Effector memory CD4-positive, alpha-beta T cell (primary cell): ENCODE data around the gene PGF.

Experiments
- DNase-seq, 3 donors: peaks; one replicate each; pipeline ENCODE4 v3.0.0-alpha.2; 2020
- H3K27ac ChIP-seq: 2 replicates; pipeline ENCODE4 v1.7.0; 2013; ENCODE audit warnings: mild to moderate bottlenecking, low read length, moderate library complexity; ENCODE audit not compliant: insufficient read depth, poor library complexity, severe bottlenecking
- H3K27me3 ChIP-seq: replicated peaks from 2 replicates; pipeline ENCODE4 v1.7.0; 2013; ENCODE audit warnings: mild to moderate bottlenecking, low read length; ENCODE audit not compliant: insufficient read depth, control insufficient read depth, poor library complexity, severe bottlenecking
- H3K36me3 ChIP-seq: 2 replicates; pipeline ENCODE4 v1.7.0; 2013; ENCODE audit warnings: mild to moderate bottlenecking, low read length, moderate library complexity; ENCODE audit not compliant: control insufficient read depth, insufficient read depth
- H3K4me1 ChIP-seq: 2 replicates; pipeline ENCODE4 v1.7.0; 2013; ENCODE audit warnings: low read length, mild to moderate bottlenecking; ENCODE audit not compliant: control insufficient read depth, insufficient read depth, poor library complexity, severe bottlenecking
- H3K4me3 ChIP-seq: 2 replicates; pipeline ENCODE4 v1.7.0; 2013; ENCODE audit warnings: low read length, low read depth, mild to moderate bottlenecking; ENCODE audit not compliant: insufficient read depth, poor library complexity, severe bottlenecking
- H3K9me3 ChIP-seq: 2 replicates; pipeline ENCODE4 v1.7.0; 2013; ENCODE audit warnings: mild to moderate bottlenecking, low read length, moderate library complexity; ENCODE audit not compliant: control insufficient read depth

The PGF gene

DNA sequence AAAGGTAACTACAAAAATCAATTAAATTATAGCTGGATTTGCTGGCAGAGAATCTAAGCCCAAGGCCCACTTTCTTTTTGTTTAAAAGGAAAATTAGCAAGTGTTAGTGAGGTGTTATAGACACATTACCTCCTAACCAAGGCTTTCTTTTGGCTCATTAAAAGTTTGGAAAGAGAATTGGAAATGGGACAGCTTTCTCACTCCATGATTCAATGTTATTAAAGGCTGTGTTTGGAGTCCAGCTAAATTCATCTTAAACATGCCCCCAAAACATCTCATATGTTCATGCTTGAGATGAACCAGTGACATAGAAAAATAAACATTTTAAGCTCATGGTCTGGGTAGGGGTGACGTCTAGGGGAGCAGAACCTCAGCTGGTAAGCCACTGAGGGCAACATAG, 13.4 kb upstream of the PGF start:
- no peak overlapping the region for H3K4me3 ChIP-seq
- no peaks in the 10 kb centered on the region for H3K27me3 ChIP-seq
- H3K36me3 ChIP-seq: no peaks in the 10 kb centered on the region
- no peak for DNase-seq
- no peaks in the 10 kb centered on the region for H3K4me1 ChIP-seq
- H3K27ac ChIP-seq: no peak overlapping the region
- no peaks in the 10 kb centered on the region for H3K9me3 ChIP-seq

DNA sequence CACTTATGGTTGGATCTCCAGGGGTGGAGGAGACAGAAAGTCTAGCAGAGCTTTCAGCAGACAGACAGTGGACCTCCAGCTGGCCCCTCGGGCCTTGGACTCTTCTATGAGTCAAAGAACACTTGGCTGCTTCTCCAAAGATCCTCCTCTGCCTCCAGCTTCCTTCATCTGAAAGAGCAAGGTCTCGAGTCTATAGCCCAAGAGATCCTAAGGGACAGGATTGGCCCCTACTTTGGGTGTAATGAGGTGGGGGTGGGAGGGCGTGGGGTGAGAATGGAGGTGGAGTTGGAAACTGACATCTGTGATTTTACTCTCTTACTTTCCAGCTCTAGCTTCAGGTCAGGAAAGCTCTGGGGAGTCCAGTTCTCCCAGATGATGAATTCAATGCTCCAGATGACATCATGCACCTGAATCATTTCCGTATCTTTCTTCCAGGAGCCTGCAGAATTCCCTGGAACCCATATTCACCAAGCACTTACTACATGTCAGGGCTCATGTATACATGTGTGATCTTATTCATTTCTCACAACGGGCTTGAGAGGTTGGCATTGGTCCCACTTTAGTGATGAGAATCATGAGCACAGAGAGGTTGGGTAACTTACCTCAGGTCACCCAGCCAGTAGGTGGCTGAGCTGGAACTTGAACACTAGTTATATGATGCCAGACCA, 10.2 kb upstream of the PGF start:
- Histone ChIP-seq H3K27me3 (no peaks in the 10 kb centered on the region), H3K27ac (no peak overlapping the region), H3K4me3 (no peak overlapping the region), H3K9me3 (no peaks in the 10 kb centered on the region), H3K36me3 (no peaks in the 10 kb centered on the region), H3K4me1 (no peaks in the 10 kb centered on the region)
- no peak for DNase-seq

DNA sequence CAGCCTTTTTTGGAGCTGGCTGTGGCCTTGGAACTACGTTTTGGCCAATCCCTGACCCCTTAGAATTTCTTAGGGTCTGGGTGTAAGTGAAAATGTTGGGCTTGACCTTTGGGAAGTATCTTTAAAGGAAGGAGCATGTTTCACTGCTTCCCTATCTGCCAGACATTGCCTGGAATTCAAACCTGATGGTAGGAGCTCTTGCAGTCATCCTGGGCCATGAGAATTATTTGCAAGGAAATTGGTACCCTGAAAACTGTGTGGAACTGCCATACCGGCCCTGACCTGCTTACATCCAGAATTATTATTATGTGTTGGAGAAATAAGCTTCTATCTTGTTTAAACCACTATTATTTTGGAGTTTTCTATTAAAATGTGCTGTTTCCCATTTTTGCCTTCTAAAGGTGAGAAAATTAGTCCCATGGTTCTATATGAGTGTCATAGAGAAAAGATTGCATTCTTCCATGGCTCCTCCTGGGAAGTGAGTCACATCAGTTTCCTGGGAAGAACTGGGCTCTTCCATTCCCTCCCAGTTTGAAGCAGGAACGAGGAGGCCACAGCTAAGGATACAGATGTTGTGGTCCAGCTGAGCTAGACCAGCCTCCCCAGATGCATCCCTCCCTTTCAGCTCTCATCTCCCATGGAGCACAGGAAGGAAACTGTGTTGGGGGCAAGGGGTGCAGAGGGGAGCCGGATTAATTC, 9.5 kb upstream of the PGF start:
- no peaks in the 10 kb centered on the region for H3K4me1 ChIP-seq
- no peak overlapping the region for H3K4me3 ChIP-seq
- no peak for DNase-seq
- H3K27ac ChIP-seq: no peak overlapping the region
- H3K9me3 ChIP-seq: no peaks in the 10 kb centered on the region
- H3K27me3 ChIP-seq: no peaks in the 10 kb centered on the region
- no peaks in the 10 kb centered on the region for H3K36me3 ChIP-seq

DNA sequence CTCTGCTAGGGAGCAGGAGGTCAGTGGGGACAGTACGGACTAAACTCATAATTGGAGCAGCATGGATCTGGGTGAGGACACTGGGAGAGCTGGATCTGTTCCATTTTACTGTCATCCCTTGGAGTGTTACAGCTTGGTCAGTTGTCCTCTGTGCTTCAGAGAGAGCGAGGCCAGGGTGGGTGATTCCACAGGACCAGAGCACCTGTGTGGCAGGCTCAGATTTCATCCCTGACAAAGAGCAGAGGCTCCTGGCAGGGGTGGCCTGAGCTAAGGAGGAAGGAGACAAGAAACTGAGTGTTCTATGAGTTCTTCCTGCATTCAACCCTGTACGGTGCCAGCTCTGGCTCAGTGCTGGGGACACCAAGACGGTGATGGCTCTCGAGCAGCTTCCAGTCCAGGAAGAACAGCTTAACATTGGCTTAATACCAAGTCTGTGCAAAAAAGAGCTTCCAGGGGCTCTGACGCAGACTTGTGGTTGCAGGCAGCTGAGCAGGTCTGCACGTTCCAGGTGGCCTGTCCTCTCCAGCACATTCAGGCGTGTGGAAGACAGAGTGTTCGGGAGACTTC, 8.4 kb upstream of the PGF start:
- no peaks in the 10 kb centered on the region for H3K27me3 ChIP-seq
- no peak for DNase-seq
- no peaks in the 10 kb centered on the region for H3K36me3 ChIP-seq
- no peak overlapping the region for H3K4me3 ChIP-seq
- H3K27ac ChIP-seq: no peak overlapping the region
- no peaks in the 10 kb centered on the region for H3K9me3 ChIP-seq
- no peaks in the 10 kb centered on the region for H3K4me1 ChIP-seq

DNA sequence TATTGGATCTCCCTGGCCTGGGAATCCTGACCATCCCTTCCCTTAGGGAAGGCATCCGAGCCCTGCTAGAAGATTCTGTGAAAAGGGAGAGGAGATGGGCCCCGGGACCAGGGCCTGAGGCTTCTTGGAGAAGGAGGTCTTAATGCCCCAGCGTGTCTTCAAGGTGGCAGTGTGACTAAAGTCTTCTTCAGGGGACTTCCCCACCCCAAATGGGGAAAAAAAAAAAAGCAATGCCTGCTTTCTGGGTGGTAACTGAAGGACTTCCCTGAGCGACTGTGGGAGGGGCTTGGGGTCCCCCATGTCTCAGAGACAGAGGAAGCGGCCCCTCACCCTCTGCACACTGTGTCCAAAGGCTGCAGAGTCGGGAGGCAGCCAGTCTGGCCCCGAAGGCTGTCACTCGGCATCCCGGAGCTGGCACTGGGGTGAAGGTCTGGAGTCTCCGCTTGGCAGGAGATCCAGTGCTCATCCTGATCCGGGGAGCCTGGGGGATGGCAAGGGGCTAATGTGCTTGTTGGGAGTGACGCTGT, 7.8 kb upstream of the PGF start:
- H3K9me3 ChIP-seq: no peaks in the 10 kb centered on the region
- H3K4me3 ChIP-seq: no peak overlapping the region

DNA sequence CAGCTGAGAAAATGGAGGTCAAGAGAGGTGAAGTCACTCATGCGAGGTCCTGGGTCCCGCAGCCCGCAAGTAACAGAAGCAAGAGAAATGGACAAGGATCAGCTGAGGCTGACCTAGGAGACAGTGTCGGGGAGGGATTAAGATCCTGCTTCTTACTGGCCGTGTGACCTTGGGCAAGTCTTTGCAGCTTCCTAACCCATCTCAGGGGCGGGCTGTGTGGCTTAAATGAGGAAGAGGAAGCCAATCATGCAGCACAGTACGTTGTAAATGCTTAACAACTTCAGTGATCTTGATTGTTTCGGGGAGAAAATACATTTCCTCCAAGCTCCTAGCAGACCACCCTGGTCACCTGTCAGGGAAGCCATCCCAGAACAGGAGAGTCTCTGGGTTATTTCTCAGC, 7.1 kb upstream of the PGF start:
- no peaks in the 10 kb centered on the region for H3K36me3 ChIP-seq
- no peak overlapping the region for H3K27ac ChIP-seq
- H3K4me1 ChIP-seq: no peaks in the 10 kb centered on the region
- no peaks in the 10 kb centered on the region for H3K27me3 ChIP-seq
- no peak for DNase-seq
- H3K4me3 ChIP-seq: no peak overlapping the region
- H3K9me3 ChIP-seq: no peaks in the 10 kb centered on the region

More for the DNA sequence above, 7.8 kb upstream of the PGF start:
- Histone ChIP-seq H3K27me3 (no peaks in the 10 kb centered on the region), H3K4me1 (no peaks in the 10 kb centered on the region), H3K36me3 (no peaks in the 10 kb centered on the region), H3K27ac (no peak overlapping the region)
- no peak for DNase-seq

DNA sequence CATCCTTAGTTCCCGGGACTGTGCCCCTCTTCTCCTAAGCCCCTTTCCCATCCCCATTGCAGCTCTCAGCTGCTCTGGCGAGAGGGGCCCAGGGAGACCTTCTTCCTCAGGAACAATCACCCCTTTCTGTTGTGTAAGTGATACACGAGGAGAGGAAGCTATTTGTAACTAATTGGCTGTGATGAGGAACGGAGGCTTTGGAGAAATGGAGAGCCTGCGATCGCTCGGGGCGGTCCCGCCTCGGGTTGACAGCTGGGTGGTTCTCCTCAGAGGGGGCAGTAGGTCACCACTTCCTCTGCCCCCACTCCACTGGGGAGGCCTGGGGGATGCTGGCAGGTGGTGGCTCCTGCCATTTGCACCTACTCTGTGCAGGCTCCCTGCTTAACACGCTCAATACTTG, 6.6 kb upstream of the PGF start:
- no peak for DNase-seq

DNA sequence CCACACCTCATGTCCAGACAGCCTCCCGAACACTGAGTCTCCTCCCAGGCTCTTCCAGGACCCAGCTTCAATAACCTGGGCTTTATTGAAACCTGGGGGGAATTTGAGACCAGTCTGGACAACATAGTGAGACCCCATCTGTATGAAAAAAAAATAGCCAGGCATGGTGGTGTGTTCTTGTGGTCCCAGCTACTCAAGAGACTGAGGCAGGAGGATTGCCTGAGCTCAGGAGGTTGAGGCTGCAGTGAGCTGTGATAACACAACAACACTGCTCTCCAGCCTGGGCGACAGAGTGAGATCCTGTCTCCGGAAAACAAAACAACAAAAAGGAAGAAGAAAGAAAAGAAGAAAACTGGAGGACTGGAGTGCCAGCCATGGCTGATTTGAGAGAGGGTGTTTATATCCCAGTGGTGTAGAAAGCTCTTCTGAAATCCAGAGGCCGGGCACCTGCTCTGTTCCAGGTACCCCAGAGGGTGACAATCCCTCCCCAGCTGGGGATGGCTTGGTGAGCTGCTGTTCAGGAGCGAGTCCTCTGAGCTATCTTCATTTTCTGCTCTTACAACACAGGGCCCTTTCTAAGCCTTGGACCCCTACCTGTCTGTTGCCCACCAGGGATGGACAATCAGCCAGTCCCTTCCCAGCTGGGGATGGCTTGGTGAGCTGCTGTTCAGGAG, 6.0 kb upstream of the PGF start:
- H3K36me3 ChIP-seq: no peaks in the 10 kb centered on the region
- no peaks in the 10 kb centered on the region for H3K27me3 ChIP-seq
- H3K27ac ChIP-seq: no peak overlapping the region
- no peaks in the 10 kb centered on the region for H3K4me1 ChIP-seq
- H3K9me3 ChIP-seq: no peaks in the 10 kb centered on the region
- DNase-seq: no peak
- H3K4me3 ChIP-seq: no peak overlapping the region

More for the DNA sequence above, 6.6 kb upstream of the PGF start:
- Histone ChIP-seq H3K4me3 (no peak overlapping the region), H3K27ac (no peak overlapping the region), H3K36me3 (no peaks in the 10 kb centered on the region), H3K27me3 (no peaks in the 10 kb centered on the region), H3K4me1 (no peaks in the 10 kb centered on the region), H3K9me3 (no peaks in the 10 kb centered on the region)

DNA sequence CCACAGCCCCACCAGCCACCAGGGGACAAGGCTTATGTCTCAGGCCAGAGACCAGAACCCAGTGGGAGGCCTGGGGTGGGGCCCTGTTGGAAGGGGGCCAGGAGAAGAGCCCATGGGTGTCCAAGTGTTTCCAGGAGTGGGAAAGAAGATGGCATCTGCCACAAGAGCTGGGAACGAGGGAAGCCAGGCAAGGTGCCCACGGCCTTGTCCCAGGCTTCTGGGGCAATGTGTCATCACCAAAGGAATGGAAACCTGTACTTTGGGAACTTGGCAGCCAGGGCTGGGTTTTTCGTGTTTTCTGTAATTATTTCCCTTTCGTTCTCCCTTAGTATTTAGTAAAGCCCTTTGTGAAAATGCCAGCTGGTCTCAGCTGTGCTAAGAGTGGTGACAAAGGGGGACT, 5.3 kb upstream of the PGF start:
- Histone ChIP-seq H3K36me3 (no peaks in the 10 kb centered on the region), H3K27ac (no peak overlapping the region), H3K4me3 (no peak overlapping the region), H3K9me3 (no peaks in the 10 kb centered on the region), H3K27me3 (no peaks in the 10 kb centered on the region), H3K4me1 (no peaks in the 10 kb centered on the region)
- DNase-seq: no peak
